KMS-11 (cell line): Measurements from ENCODE around the gene PLA2G2C.

Experiments
- H2AFZ ChIP-seq: fragments of 200-600 bp; sonication (generic); 2 replicates; pipeline ENCODE4 v1.6.1; 2016; ENCODE audit warnings: antibody characterized with exemption, mixed run types, low read depth
- H3K27ac ChIP-seq: fragments of 200-600 bp; sonication (generic); 2 replicates; pipeline ENCODE4 v1.6.1; 2016; ENCODE audit warnings: mild to moderate bottlenecking, mixed run types
- H3K27me3 ChIP-seq: fragments of 200-600 bp; sonication (generic); 2 replicates; pipeline ENCODE4 v1.6.1; 2017; ENCODE audit warnings: mild to moderate bottlenecking, low read depth, mixed run types, moderate library complexity; ENCODE audit not compliant: insufficient read depth
- H3K36me3 ChIP-seq: fragments of 200-600 bp; sonication (generic); 2 replicates; pipeline ENCODE4 v1.6.1; 2017; ENCODE audit warnings: mild to moderate bottlenecking, mixed run types; ENCODE audit not compliant: insufficient read depth
- H3K4me1 ChIP-seq: fragments of 200-600 bp; sonication (generic); 2 replicates; pipeline ENCODE4 v1.6.1; 2016; ENCODE audit warnings: mild to moderate bottlenecking, low read depth, mixed run types; ENCODE audit not compliant: poor library complexity, severe bottlenecking
- H3K4me2 ChIP-seq: fragments of 200-600 bp; sonication (generic); 2 replicates; pipeline ENCODE4 v1.7.0; 2016; ENCODE audit warnings: mild to moderate bottlenecking, mixed run types
- H3K4me3 ChIP-seq: fragments of 200-600 bp; sonication (generic); IDR thresholded peaks from 2 replicates; pipeline ENCODE4 v1.6.1; 2017; ENCODE audit warnings: low read depth, low read length, mixed read lengths; ENCODE audit not compliant: insufficient read depth
- H3K79me2 ChIP-seq: fragments of 200-600 bp; sonication (generic); 2 replicates; pipeline ENCODE4 v1.6.1; 2016; ENCODE audit warnings: low read depth, mixed run types; ENCODE audit not compliant: insufficient read depth
- H3K9ac ChIP-seq: fragments of 200-600 bp; sonication (generic); 2 replicates; pipeline ENCODE4 v1.6.1; 2016; ENCODE audit warnings: mild to moderate bottlenecking, mixed run types
- H4K20me1 ChIP-seq: fragments of 200-600 bp; sonication (generic); 2 replicates; pipeline ENCODE4 v1.6.1; 2016; ENCODE audit warnings: mild to moderate bottlenecking, mixed run types; ENCODE audit not compliant: insufficient read depth
- CTCF ChIP-seq: fragments of 200-600 bp; sonication (generic); conservative IDR thresholded peaks from 2 replicates; pipeline ENCODE4 v1.6.1; 2017; ENCODE audit warnings: low read depth, mild to moderate bottlenecking, antibody characterized with exemption, low read length, moderate library complexity, mixed read lengths

PLA2G2C gene

GRCh38 chr1:20229171-20229570 is 42.9 kb upstream of the PLA2G2C start:
- Histone ChIP-seq H3K9ac (no peak overlapping the region), H3K27me3 (peaks cover 49% of the 10 kb centered on the region; the same call in 1 of the 2 replicates)
- no peak for TF ChIP-seq CTCF

GRCh38 chr1:20228314-20228825 is 42.1 kb upstream of the PLA2G2C start:
- Histone ChIP-seq H3K4me1 (no peaks in the 10 kb centered on the region), H3K4me2 (no peak overlapping the region), H3K9ac (no peak overlapping the region), H2AFZ (no peak overlapping the region), H4K20me1 (no peaks in the 10 kb centered on the region), H3K27ac (no peak overlapping the region), H3K27me3 (peaks cover 48% of the 10 kb centered on the region; the same call in 1 of the 2 replicates), H3K36me3 (no peaks in the 10 kb centered on the region), H3K79me2 (no peaks in the 10 kb centered on the region), H3K4me3 (no peak overlapping the region)
- TF ChIP-seq CTCF: no peak

More at GRCh38 chr1:20229171-20229570, 42.9 kb upstream of the PLA2G2C start:
- Histone ChIP-seq H3K4me3 (no peak overlapping the region), H3K36me3 (no peaks in the 10 kb centered on the region), H2AFZ (no peak overlapping the region), H4K20me1 (no peaks in the 10 kb centered on the region), H3K4me1 (no peaks in the 10 kb centered on the region), H3K27ac (no peak overlapping the region), H3K79me2 (no peaks in the 10 kb centered on the region), H3K4me2 (no peak overlapping the region)

GRCh38 chr1:20227704-20228103 is 41.4 kb upstream of the PLA2G2C start:
- no peaks in the 10 kb centered on the region for H3K36me3 ChIP-seq
- H3K79me2 ChIP-seq: no peaks in the 10 kb centered on the region
- H3K9ac ChIP-seq: no peak overlapping the region
- H2AFZ ChIP-seq: no peak overlapping the region
- TF ChIP-seq CTCF: no peak
- H3K27ac ChIP-seq: no peak overlapping the region
- H3K4me1 ChIP-seq: no peaks in the 10 kb centered on the region
- peaks cover 43% of the 10 kb centered on the region; the same call in 1 of the 2 replicates for H3K27me3 ChIP-seq
- no peak overlapping the region for H3K4me3 ChIP-seq
- no peak overlapping the region for H3K4me2 ChIP-seq
- no peaks in the 10 kb centered on the region for H4K20me1 ChIP-seq

- Histone ChIP-seq H2AFZ (no peak overlapping the region), H4K20me1 (no peaks in the 10 kb centered on the region), H3K4me1 (no peaks in the 10 kb centered on the region), H3K4me2 (no peak overlapping the region), H3K9ac (no peak overlapping the region), H3K36me3 (no peaks in the 10 kb centered on the region), H3K27me3 (peaks cover 62% of the 10 kb centered on the region), H3K4me3 (no peak overlapping the region), H3K27ac (no peak overlapping the region), H3K79me2 (no peaks in the 10 kb centered on the region)
- TF ChIP-seq CTCF: no peak
Observed at GRCh38 chr1:20224546-20224945, 38.2 kb upstream of the PLA2G2C start.
